Body of pancreas (tissue), 4 donors: ENCODE results near the gene UGT2A2.
A peak's percentile ranks its signal among the peaks of the same experiment; 100 is the strongest.

Experiments
- POLR2A ChIP-seq, 3 donors: fragments of 450-650 bp; IDR thresholded peaks; one replicate each; pipeline ENCODE4 v1.6.1; 2016; ENCODE audit warnings: antibody characterized with exemption in 3 of 3, mild to moderate bottlenecking in 2 of 3
- TF ChIP-seq, protein P1 (sequence below), 7 experiments: fragments of 450-650 bp in 4 of 7; fragments of 200-600 bp in 3 of 7; sonication (generic) in 3 of 7; IDR thresholded peaks; one replicate each; pipeline ENCODE4 v1.5.1; 2016 to 2019; ENCODE audit warnings: antibody characterized with exemption in 7 of 7

DNA sequence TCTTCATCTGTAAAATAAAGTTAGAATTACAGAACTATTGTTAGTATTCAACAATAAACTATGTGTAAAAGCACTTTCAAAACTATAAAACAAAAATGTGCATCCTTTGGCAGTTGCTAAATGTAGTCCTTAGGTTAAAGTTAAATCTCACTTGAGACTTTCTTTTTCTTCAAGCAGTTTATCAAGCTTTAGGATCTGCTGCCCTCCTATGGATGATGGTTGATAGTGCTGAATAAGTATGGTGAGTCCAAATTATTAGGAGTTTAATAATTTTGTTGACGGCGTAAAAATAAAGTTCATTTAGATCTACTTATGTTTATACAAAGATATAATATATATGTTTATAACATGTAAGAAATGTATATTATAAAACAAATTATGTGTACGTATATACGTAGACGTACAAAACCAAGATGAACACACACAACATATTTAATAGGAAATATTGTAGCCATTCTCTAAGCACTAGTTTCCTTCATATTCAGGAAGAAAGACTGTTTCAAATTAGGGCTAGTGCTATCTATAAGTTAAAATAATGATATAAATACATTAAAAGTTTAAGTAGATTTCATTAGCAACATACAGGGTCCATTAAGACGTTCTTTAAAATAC, 22.3 kb downstream of the UGT2A2 start:
- TF ChIP-seq, protein P1, sequence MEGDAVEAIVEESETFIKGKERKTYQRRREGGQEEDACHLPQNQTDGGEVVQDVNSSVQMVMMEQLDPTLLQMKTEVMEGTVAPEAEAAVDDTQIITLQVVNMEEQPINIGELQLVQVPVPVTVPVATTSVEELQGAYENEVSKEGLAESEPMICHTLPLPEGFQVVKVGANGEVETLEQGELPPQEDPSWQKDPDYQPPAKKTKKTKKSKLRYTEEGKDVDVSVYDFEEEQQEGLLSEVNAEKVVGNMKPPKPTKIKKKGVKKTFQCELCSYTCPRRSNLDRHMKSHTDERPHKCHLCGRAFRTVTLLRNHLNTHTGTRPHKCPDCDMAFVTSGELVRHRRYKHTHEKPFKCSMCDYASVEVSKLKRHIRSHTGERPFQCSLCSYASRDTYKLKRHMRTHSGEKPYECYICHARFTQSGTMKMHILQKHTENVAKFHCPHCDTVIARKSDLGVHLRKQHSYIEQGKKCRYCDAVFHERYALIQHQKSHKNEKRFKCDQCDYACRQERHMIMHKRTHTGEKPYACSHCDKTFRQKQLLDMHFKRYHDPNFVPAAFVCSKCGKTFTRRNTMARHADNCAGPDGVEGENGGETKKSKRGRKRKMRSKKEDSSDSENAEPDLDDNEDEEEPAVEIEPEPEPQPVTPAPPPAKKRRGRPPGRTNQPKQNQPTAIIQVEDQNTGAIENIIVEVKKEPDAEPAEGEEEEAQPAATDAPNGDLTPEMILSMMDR (IDR thresholded peaks at IDR 0.05), result peak in 6 of 7 experiments; percentile 36 to 65 (median 50)
- TF ChIP-seq POLR2A (IDR thresholded peaks at IDR 0.05), result no peak
